Body of pancreas (tissue), 4 donors: Measurements from ENCODE around the gene PIK3R5. TPM values are rescaled to one million over a fixed set of nuclear protein-coding genes. Genes with fewer than 3 reads are reported as not detected.
A peak's percentile ranks its signal among the peaks of the same experiment; 100 is the strongest.

Experiments used
- ATAC-seq: fragments of 150-250 bp; one replicate; pipeline ENCODE4 v1.9.1; 2016
- DNase-seq, 4 donors: peaks; one replicate each; pipeline ENCODE4 v3.0.0-alpha.2; 2019
- H3K27ac ChIP-seq, 4 donors: fragments of 200-600 bp; sonication (generic); 1 replicate in 3 of 4; 2 replicates in 1 of 4; pipeline versions ENCODE4 v1.5.1 to v1.6.1; 2016 to 2019; ENCODE audit warnings: mild to moderate bottlenecking in 1 of 4, mixed read lengths in 1 of 4, moderate library complexity in 1 of 4
- H3K27me3 ChIP-seq, 2 donors: fragments of 200-600 bp; sonication (generic); one replicate each; pipeline ENCODE4 v1.6.0; 2016; ENCODE audit warnings: mild to moderate bottlenecking in 1 of 2
- H3K36me3 ChIP-seq, 2 donors: fragments of 200-600 bp; sonication (generic); replicated peaks in 1 of 2; 2 replicates each; pipeline ENCODE4 v1.5.1; 2016; ENCODE audit warnings: low read depth in 2 of 2; ENCODE audit not compliant: insufficient read depth in 1 of 2
- H3K4me1 ChIP-seq: fragments of 200-600 bp; sonication (generic); one replicate; pipeline ENCODE4 v1.6.0; 2016
- H3K4me3 ChIP-seq, 2 donors: fragments of 200-600 bp; sonication (generic); 1 replicate in 1 of 2; 2 replicates in 1 of 2; pipeline ENCODE4 v1.5.1; 2016 to 2019
- H3K9me3 ChIP-seq, 3 donors: fragments of 200-600 bp; sonication (generic); 1 replicate in 2 of 3; 2 replicates in 1 of 3; pipeline ENCODE4 v1.5.1; 2016
- CTCF ChIP-seq, 7 experiments: fragments of 450-650 bp in 4 of 7; fragments of 200-600 bp in 3 of 7; sonication (generic) in 3 of 7; IDR thresholded peaks; one replicate each; pipeline ENCODE4 v1.5.1; 2016 to 2019; ENCODE audit warnings: antibody characterized with exemption in 7 of 7
- POLR2A ChIP-seq, 3 donors: fragments of 450-650 bp; IDR thresholded peaks; one replicate each; pipeline ENCODE4 v1.6.1; 2016; ENCODE audit warnings: antibody characterized with exemption in 3 of 3, mild to moderate bottlenecking in 2 of 3
- WGBS, 2 donors: methylation state at CpG; one replicate each; pipeline ENCODE4 v1.1.5; 2017; 5-methylcytosine and 5-hydroxymethylcytosine counted together
- intact Hi-C: fragments of 100-400 bp; cut with DNase I; formaldehyde crosslinking; loops from one replicate; pipeline ENCODE4 v1.15.1; 2023
- total RNA-seq, 2 donors: library from RNA; depleted of rRNA; stranded (reverse); fragments of >200 nt; gene quantifications; one replicate each; pipeline ENCODE4 v1.1.0, GENCODE V29; 2016

The PIK3R5 gene
- total RNA-seq, 2 donors from 2014 or later = 4.6 to 4.7 TPM

GRCh38 chr17:8835631-8836364, 129.7 kb downstream of the PIK3R5 start:
- intact Hi-C loops = no loop called here

GRCh38 chr17:8835106-8835505, 130.4 kb downstream of the PIK3R5 start:
- intact Hi-C loops = no loop called here
- 77 to 89% methylated on average over 9 to 10 of the region's 14 CpGs for WGBS, 2 donors

More at GRCh38 chr17:8835631-8836364, 129.7 kb downstream of the PIK3R5 start:
- peaks cover 6% of the 10 kb centered on the region for H3K4me1 ChIP-seq
- TF ChIP-seq CTCF (IDR thresholded peaks at IDR 0.05) (no peak), POLR2A (IDR thresholded peaks at IDR 0.05) (no peak)
- H3K36me3 ChIP-seq = no peaks in the 10 kb centered on the region
- ATAC-seq = no peak
- no peaks in the 10 kb centered on the region for H3K9me3 ChIP-seq
- no peak overlapping the region for H3K27ac ChIP-seq
- H3K27me3 ChIP-seq = no peaks in the 10 kb centered on the region
- no peak for DNase-seq
- 74% methylated on average over 6 of the region's 6 CpGs; no CpG with 5 or more reads in 1 of the 2 donors for WGBS, 2 donors
- no peak overlapping the region for H3K4me3 ChIP-seq

GRCh38 chr17:8832711-8833352, 132.7 kb downstream of the PIK3R5 start:
- Histone ChIP-seq H3K4me1 (peaks cover 3% of the 10 kb centered on the region), H3K9me3 (no peaks in the 10 kb centered on the region), H3K27ac (no peak overlapping the region), H3K36me3 (no peaks in the 10 kb centered on the region), H3K4me3 (no peak overlapping the region), H3K27me3 (no peaks in the 10 kb centered on the region)
- intact Hi-C loops = no loop called here
- ATAC-seq = no peak
- 14 to 52% methylated on average over 5 to 25 of the region's 33 CpGs for WGBS, 2 donors
- peak in 5 of 7 experiments; percentile 17 to 25 (median 19) for TF ChIP-seq CTCF (IDR thresholded peaks at IDR 0.05)
- no peak for TF ChIP-seq POLR2A (IDR thresholded peaks at IDR 0.05)
- DNase-seq = peak in 1 of 4 donors; percentile 21

More at GRCh38 chr17:8835106-8835505, 130.4 kb downstream of the PIK3R5 start:
- no peak for TF ChIP-seq POLR2A (IDR thresholded peaks at IDR 0.05)
- TF ChIP-seq CTCF (IDR thresholded peaks at IDR 0.05) = no peak
- Histone ChIP-seq H3K4me1 (peaks cover 6% of the 10 kb centered on the region), H3K36me3 (no peaks in the 10 kb centered on the region), H3K27ac (no peak overlapping the region), H3K4me3 (no peak overlapping the region), H3K27me3 (no peaks in the 10 kb centered on the region), H3K9me3 (no peaks in the 10 kb centered on the region)
- ATAC-seq (no peak), DNase-seq (no peak)

GRCh38 chr17:8831234-8831849, 134.2 kb downstream of the PIK3R5 start:
- ATAC-seq = no peak
- no peaks in the 10 kb centered on the region for H3K27me3 ChIP-seq
- no peaks in the 10 kb centered on the region for H3K36me3 ChIP-seq
- DNase-seq = no peak
- no peaks in the 10 kb centered on the region for H3K9me3 ChIP-seq
- no peaks in the 10 kb centered on the region for H3K4me1 ChIP-seq
- WGBS, 2 donors = 77 to 83% methylated on average over 7 of the region's 7 CpGs
- TF ChIP-seq CTCF (IDR thresholded peaks at IDR 0.05) (no peak), POLR2A (IDR thresholded peaks at IDR 0.05) (no peak)
- intact Hi-C loops = no loop called here
- no peak overlapping the region for H3K27ac ChIP-seq
- no peak overlapping the region for H3K4me3 ChIP-seq
